HEK293 (cell line): ENCODE measurements around the gene VOPP1.
A peak's percentile ranks its signal among the peaks of the same experiment; 100 is the strongest.

Experiments used
- CTCF ChIA-PET: fragments of 350-600 bp; formaldehyde crosslinking; extraction: SDS; loops from one replicate; lab custom pipeline; 2021; ENCODE audit warnings: antibody characterized with exemption; lab: Yijun Ruan, JAX
- POLR2A ChIA-PET: fragments of 300-600 bp; formaldehyde crosslinking; extraction: SDS; loops from one replicate; lab custom pipeline; 2020; ENCODE audit warnings: antibody characterized with exemption, inconsistent platforms; lab: Yijun Ruan, JAX
- H3K27ac ChIP-seq: fragments of 200-500 bp; sonication (Bioruptor generic); 2 replicates; pipeline ENCODE4 v1.5.1; 2014; ENCODE audit warnings: low read depth, low read length, control low read depth, inconsistent platforms; ENCODE audit errors: extremely low read depth
- H3K36me3 ChIP-seq, 2 experiments: fragments of 200-500 bp in 1 of 2; sonication (Bioruptor generic) in 1 of 2; 1 replicate in 1 of 2; 2 replicates in 1 of 2; pipeline ENCODE4 v1.5.1; 2014 to 2017; ENCODE audit warnings: inconsistent platforms in 2 of 2, low read length in 2 of 2; ENCODE audit not compliant: control insufficient read depth in 2 of 2, insufficient read depth in 1 of 2
- H3K4me1 ChIP-seq: fragments of 200-500 bp; sonication (Bioruptor generic); 2 replicates; pipeline ENCODE4 v1.5.1; 2014; ENCODE audit warnings: mild to moderate bottlenecking, low read length, inconsistent platforms; ENCODE audit not compliant: control insufficient read depth, insufficient read depth
- H3K4me3 ChIP-seq: 2 replicates; pipeline ENCODE4 v1.5.1; 2011; ENCODE audit warnings: low read depth, mild to moderate bottlenecking, control low read depth, low read length, moderate library complexity
- H3K9me3 ChIP-seq: fragments of 200-500 bp; sonication (Bioruptor generic); 2 replicates; pipeline ENCODE4 v1.5.1; 2014; ENCODE audit warnings: low read depth, low read length, inconsistent platforms; ENCODE audit not compliant: control insufficient read depth, insufficient read depth
- BCL11A ChIP-seq: fragments of 450-650 bp; formaldehyde crosslinking; IDR thresholded peaks from 2 replicates; pipeline ENCODE4 v1.5.1; 2016; ENCODE audit warnings: low read depth, missing biosample characterization, missing genetic modification characterization
- EGR2 ChIP-seq: fragments of 450-650 bp; formaldehyde crosslinking; IDR thresholded peaks from 2 replicates; pipeline ENCODE4 v1.5.1; 2016; ENCODE audit warnings: low read depth, missing biosample characterization, missing genetic modification characterization
- IKZF3 ChIP-seq: fragments of 450-650 bp; IDR thresholded peaks from 2 replicates; pipeline ENCODE4 v1.5.0; 2018; ENCODE audit warnings: missing biosample characterization, mild to moderate bottlenecking, missing genetic modification characterization, moderate library complexity
- KLF1 ChIP-seq: fragments of 450-650 bp; formaldehyde crosslinking; IDR thresholded peaks from 2 replicates; pipeline ENCODE4 v1.5.1; 2016; ENCODE audit warnings: missing biosample characterization, missing genetic modification characterization
- OVOL3 ChIP-seq: fragments of 450-650 bp; formaldehyde crosslinking; IDR thresholded peaks from 2 replicates; pipeline ENCODE4 v1.5.1; 2016; ENCODE audit warnings: missing biosample characterization, missing genetic modification characterization
- PRDM10 ChIP-seq: fragments of 450-650 bp; formaldehyde crosslinking; IDR thresholded peaks from 2 replicates; pipeline ENCODE4 v1.5.1; 2016; ENCODE audit warnings: missing biosample characterization, missing genetic modification characterization
- ZFHX2 ChIP-seq: fragments of 450-650 bp; formaldehyde crosslinking; conservative IDR thresholded peaks from 2 replicates; pipeline ENCODE4 v1.5.1; 2016; ENCODE audit warnings: missing biosample characterization, missing genetic modification characterization
- ZFP41 ChIP-seq: fragments of 450-650 bp; formaldehyde crosslinking; IDR thresholded peaks from 2 replicates; pipeline ENCODE4 v1.5.1; 2016; ENCODE audit warnings: missing biosample characterization, missing genetic modification characterization, borderline replicate concordance
- ZIC2 ChIP-seq: fragments of 450-650 bp; formaldehyde crosslinking; IDR thresholded peaks from 2 replicates; pipeline ENCODE4 v1.5.1; 2016; ENCODE audit warnings: missing biosample characterization, missing genetic modification characterization
- ZNF10 ChIP-seq: fragments of 450-650 bp; formaldehyde crosslinking; IDR thresholded peaks from 2 replicates; pipeline ENCODE4 v1.5.1; 2017; ENCODE audit warnings: missing biosample characterization, missing genetic modification characterization
- ZNF114 ChIP-seq: fragments of 450-650 bp; formaldehyde crosslinking; IDR thresholded peaks from 2 replicates; pipeline ENCODE4 v1.5.0; 2017; ENCODE audit warnings: missing biosample characterization, missing genetic modification characterization
- ZNF121 ChIP-seq: fragments of 450-650 bp; formaldehyde crosslinking; IDR thresholded peaks from 2 replicates; pipeline ENCODE4 v1.5.1; 2016; ENCODE audit warnings: missing biosample characterization, missing genetic modification characterization
- ZNF132 ChIP-seq: fragments of 450-650 bp; formaldehyde crosslinking; IDR thresholded peaks from 2 replicates; pipeline ENCODE4 v1.5.1; 2017; ENCODE audit warnings: missing biosample characterization, missing genetic modification characterization, borderline replicate concordance
- ZNF133 ChIP-seq: fragments of 450-650 bp; formaldehyde crosslinking; IDR thresholded peaks from 2 replicates; pipeline ENCODE4 v1.5.1; 2016; ENCODE audit warnings: missing biosample characterization, missing genetic modification characterization
- ZNF16 ChIP-seq: fragments of 450-650 bp; formaldehyde crosslinking; IDR thresholded peaks from 2 replicates; pipeline ENCODE4 v1.5.1; 2016; ENCODE audit warnings: low read depth, missing biosample characterization, missing genetic modification characterization
- ZNF24 ChIP-seq: fragments of 450-650 bp; formaldehyde crosslinking; IDR thresholded peaks from 2 replicates; pipeline ENCODE4 v1.5.1; 2016; ENCODE audit warnings: missing biosample characterization, missing genetic modification characterization
- ZNF248 ChIP-seq: fragments of 450-650 bp; formaldehyde crosslinking; IDR thresholded peaks from 2 replicates; pipeline ENCODE4 v1.5.1; 2017; ENCODE audit warnings: missing biosample characterization, missing genetic modification characterization
- ZNF266 ChIP-seq: fragments of 450-650 bp; formaldehyde crosslinking; IDR thresholded peaks from 2 replicates; pipeline ENCODE4 v1.5.1; 2016; ENCODE audit warnings: missing biosample characterization, missing genetic modification characterization, low read depth
- ZNF311 ChIP-seq: fragments of 450-650 bp; formaldehyde crosslinking; IDR thresholded peaks from 2 replicates; pipeline ENCODE4 v1.5.1; 2017; ENCODE audit warnings: missing biosample characterization, missing genetic modification characterization, borderline replicate concordance
- ZNF558 ChIP-seq: fragments of 450-650 bp; formaldehyde crosslinking; IDR thresholded peaks from 2 replicates; pipeline ENCODE4 v1.5.1; 2016; ENCODE audit warnings: missing biosample characterization, missing genetic modification characterization
- ZNF580 ChIP-seq: fragments of 450-650 bp; formaldehyde crosslinking; IDR thresholded peaks from 2 replicates; pipeline ENCODE4 v1.5.1; 2016; ENCODE audit warnings: missing biosample characterization, missing genetic modification characterization
- ZNF645 ChIP-seq: fragments of 450-650 bp; formaldehyde crosslinking; IDR thresholded peaks from 2 replicates; pipeline ENCODE4; 2016; ENCODE audit warnings: missing biosample characterization, missing genetic modification characterization
- ZNF76 ChIP-seq: fragments of 450-650 bp; formaldehyde crosslinking; IDR thresholded peaks from 2 replicates; pipeline ENCODE4; 2016; ENCODE audit warnings: low read depth, missing biosample characterization, missing genetic modification characterization, borderline replicate concordance
- ZNF837 ChIP-seq: fragments of 450-650 bp; formaldehyde crosslinking; IDR thresholded peaks from 2 replicates; pipeline ENCODE4 v1.5.1; 2016; ENCODE audit warnings: missing biosample characterization, missing genetic modification characterization
- TF ChIP-seq, protein P1 (sequence below): fragments of 450-650 bp; IDR thresholded peaks from 2 replicates; pipeline ENCODE4 v1.5.1; 2018; ENCODE audit warnings: missing biosample characterization, missing genetic modification characterization

The VOPP1 gene

GRCh38 chr7:55483046-55483445, 89.3 kb downstream of the VOPP1 start (continued):
- TF ChIP-seq ZNF311 (tag by site-specific recombination), result no peak
- no peak for TF ChIP-seq ZNF10 (tag by site-specific recombination)
- no peak for TF ChIP-seq PRDM10
- TF ChIP-seq ZNF558 (tag by site-specific recombination), result no peak
- TF ChIP-seq ZNF76 (tag by site-specific recombination), result no peak
- no peak for TF ChIP-seq ZNF133

DNA sequence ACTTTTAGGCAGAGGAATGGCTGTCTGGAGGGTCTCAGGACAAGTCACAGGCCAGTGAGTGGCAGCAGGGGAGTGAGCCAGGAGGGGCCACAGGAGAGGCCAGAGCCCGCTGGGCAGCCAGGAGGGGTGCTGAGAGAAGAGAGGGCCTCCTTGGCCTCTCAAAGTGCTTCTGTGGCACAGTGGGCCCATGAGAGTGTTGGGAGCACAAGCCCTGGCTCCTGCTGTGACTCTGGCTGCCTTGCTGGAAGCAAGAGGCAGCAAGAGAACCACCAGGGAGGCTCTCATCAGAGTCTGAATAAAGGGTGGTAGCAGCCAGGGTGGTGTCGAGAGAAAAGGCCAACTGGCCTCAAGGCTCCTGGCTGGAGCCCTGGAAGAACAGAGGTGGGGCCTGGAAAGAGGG, 91.1 kb downstream of the VOPP1 start:
- H3K4me1 ChIP-seq, result no peaks in the 10 kb centered on the region
- no peaks in the 10 kb centered on the region for H3K36me3 ChIP-seq
- CTCF ChIA-PET, result no interaction called here
- no peak overlapping the region for H3K27ac ChIP-seq
- no peak overlapping the region for H3K4me3 ChIP-seq
- TF ChIP-seq ZIC2 (tag by site-specific recombination), result peak; percentile 55
- TF ChIP-seq ZNF248 (tag by site-specific recombination), result no peak
- TF ChIP-seq ZNF132 (tag by site-specific recombination), result no peak
- no peak for TF ChIP-seq ZFHX2 (tag by site-specific recombination)
- no peak for TF ChIP-seq ZNF121 (tag by site-specific recombination)
- no peak for TF ChIP-seq KLF1
- TF ChIP-seq, all 188 proteins: peak for 1
- POLR2A ChIA-PET, result no interaction called here
- H3K9me3 ChIP-seq, result no peaks in the 10 kb centered on the region

DNA sequence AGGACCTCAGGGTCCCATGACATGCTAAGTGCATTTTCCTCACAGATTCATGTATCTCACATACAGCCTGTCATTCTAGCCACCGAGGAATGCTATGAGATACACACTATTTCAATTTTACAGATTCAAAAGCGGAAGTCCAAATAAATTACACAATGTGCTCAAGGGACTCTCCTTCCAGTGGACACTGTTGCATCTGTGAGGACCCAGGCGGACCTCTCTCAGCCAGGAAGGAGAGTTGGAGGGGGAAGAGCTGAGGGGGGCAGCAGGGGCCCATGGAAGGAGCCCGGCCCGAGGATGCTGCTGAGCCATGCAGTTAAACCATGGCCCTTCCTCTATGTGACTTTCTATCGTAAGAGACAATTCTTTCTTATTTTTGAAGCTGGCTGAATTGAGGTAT, 93.6 kb downstream of the VOPP1 start:
- Histone ChIP-seq H3K4me3 (no peak overlapping the region), H3K27ac (no peak overlapping the region), H3K36me3 (no peaks in the 10 kb centered on the region)
- POLR2A ChIA-PET, result no interaction called here
- no peak for TF ChIP-seq EGR2
- TF ChIP-seq, all 188 proteins: peak for 0
- CTCF ChIA-PET, result interaction anchor here (1.0 kb wide), 1 partner anchor 10 kb away, joined by 6 read pairs; no protein-coding TSS in a partner anchor
- Histone ChIP-seq H3K9me3 (no peaks in the 10 kb centered on the region), H3K4me1 (no peaks in the 10 kb centered on the region)

DNA sequence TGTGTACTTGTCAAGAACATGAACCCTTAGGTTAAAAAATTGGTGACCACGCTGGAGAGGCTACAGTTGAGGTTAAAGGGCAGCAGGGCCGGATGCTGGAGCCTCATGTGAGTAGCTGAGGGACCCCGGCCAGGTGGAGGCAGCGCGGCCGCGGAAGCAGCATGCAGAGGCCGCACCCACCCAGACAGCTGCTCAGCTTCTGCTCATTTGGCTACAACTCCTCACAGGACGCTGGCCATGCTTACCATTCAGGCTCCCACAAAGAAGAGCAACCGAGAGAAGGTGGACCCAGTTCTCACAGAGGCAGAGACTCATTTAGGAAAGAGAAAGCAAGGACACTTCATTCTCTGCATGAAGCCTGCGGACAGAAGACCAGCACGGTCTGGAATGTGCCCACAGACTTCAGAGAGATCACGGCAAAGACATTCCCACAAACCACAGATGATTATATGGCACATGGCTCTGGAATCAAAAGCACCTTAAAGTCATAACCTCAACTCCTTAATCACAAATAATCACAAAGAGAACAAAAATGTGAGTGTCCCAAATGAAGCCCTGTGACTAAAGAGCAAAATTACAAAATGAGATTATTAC, 94.4 kb downstream of the VOPP1 start:
- Histone ChIP-seq H3K9me3 (no peaks in the 10 kb centered on the region), H3K27ac (no peak overlapping the region), H3K4me1 (no peaks in the 10 kb centered on the region), H3K36me3 (no peaks in the 10 kb centered on the region), H3K4me3 (no peak overlapping the region)
- POLR2A ChIA-PET, result no interaction called here
- CTCF ChIA-PET, result no interaction called here
- TF ChIP-seq ZNF266 (no peak), ZNF114 (tag by site-specific recombination) (no peak), ZNF132 (tag by site-specific recombination) (no peak), OVOL3 (tag by site-specific recombination) (no peak), ZNF24 (no peak), ZFP41 (no peak), ZNF16 (tag by site-specific recombination) (no peak), ZNF580 (tag by site-specific recombination) (no peak), ZNF645 (tag by site-specific recombination) (no peak), BCL11A (no peak), ZIC2 (tag by site-specific recombination) (no peak), ZNF837 (tag by site-specific recombination) (no peak), IKZF3 (tag by site-specific recombination) (no peak)
- TF ChIP-seq, protein P1, sequence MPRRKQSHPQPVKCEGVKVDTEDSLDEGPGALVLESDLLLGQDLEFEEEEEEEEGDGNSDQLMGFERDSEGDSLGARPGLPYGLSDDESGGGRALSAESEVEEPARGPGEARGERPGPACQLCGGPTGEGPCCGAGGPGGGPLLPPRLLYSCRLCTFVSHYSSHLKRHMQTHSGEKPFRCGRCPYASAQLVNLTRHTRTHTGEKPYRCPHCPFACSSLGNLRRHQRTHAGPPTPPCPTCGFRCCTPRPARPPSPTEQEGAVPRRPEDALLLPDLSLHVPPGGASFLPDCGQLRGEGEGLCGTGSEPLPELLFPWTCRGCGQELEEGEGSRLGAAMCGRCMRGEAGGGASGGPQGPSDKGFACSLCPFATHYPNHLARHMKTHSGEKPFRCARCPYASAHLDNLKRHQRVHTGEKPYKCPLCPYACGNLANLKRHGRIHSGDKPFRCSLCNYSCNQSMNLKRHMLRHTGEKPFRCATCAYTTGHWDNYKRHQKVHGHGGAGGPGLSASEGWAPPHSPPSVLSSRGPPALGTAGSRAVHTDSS (tag by site-specific recombination), result no peak
